Measurements from ENCODE around the gene PAFAH1B2. TPM values are rescaled to one million over a fixed set of nuclear protein-coding genes. Genes with fewer than 3 reads are reported as not detected.
"Not testable (repeated sequence)": the region's sequence is repeated elsewhere in the genome, so short reads cannot be mapped to it uniquely, and the experiment has no call there.

PAFAH1B2 gene
- total RNA-seq, 1 donor from 2014 or later = 90.5 TPM

DNA sequence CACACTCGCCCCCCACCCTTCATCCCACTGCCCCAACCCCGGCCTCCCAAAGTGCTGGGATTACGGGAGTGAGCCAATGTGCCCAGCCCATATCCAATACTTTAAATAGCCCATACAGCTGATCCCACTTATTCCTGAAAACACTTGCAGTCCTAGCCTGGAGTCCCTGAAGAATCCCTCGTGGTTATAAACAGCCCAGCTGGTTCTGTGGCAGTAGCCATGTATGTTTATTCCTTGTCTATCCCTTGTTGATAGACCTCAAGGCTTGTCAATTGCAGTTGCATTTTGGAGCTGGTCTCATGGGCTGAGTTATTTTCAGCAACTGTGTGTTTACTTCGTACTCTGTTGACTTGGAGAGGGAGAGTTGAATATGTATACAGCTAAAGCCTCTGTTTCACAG is 21.5 kb upstream of the PAFAH1B2 start:
- H3K36me3 Mint-ChIP-seq (ENCODE audit: low read depth) = no peaks in the 10 kb centered on the region
- TF ChIP-seq, protein P1, sequence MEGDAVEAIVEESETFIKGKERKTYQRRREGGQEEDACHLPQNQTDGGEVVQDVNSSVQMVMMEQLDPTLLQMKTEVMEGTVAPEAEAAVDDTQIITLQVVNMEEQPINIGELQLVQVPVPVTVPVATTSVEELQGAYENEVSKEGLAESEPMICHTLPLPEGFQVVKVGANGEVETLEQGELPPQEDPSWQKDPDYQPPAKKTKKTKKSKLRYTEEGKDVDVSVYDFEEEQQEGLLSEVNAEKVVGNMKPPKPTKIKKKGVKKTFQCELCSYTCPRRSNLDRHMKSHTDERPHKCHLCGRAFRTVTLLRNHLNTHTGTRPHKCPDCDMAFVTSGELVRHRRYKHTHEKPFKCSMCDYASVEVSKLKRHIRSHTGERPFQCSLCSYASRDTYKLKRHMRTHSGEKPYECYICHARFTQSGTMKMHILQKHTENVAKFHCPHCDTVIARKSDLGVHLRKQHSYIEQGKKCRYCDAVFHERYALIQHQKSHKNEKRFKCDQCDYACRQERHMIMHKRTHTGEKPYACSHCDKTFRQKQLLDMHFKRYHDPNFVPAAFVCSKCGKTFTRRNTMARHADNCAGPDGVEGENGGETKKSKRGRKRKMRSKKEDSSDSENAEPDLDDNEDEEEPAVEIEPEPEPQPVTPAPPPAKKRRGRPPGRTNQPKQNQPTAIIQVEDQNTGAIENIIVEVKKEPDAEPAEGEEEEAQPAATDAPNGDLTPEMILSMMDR (IDR thresholded peaks at IDR 0.05) = no peak
- no peaks in the 10 kb centered on the region for H3K9me3 Mint-ChIP-seq (ENCODE audit: low read depth)
- no peak overlapping the region for H3K27ac Mint-ChIP-seq (ENCODE audit: unreplicated experiment)
- H3K4me3 Mint-ChIP-seq (ENCODE audit: unreplicated experiment) = no peak overlapping the region
- DNase-seq (ENCODE audit: low spot score) = no peak
- no peaks in the 10 kb centered on the region for H3K4me1 Mint-ChIP-seq (ENCODE audit: low read depth)
- H3K27me3 Mint-ChIP-seq (ENCODE audit: low read depth) = peaks cover 20% of the 10 kb centered on the region

DNA sequence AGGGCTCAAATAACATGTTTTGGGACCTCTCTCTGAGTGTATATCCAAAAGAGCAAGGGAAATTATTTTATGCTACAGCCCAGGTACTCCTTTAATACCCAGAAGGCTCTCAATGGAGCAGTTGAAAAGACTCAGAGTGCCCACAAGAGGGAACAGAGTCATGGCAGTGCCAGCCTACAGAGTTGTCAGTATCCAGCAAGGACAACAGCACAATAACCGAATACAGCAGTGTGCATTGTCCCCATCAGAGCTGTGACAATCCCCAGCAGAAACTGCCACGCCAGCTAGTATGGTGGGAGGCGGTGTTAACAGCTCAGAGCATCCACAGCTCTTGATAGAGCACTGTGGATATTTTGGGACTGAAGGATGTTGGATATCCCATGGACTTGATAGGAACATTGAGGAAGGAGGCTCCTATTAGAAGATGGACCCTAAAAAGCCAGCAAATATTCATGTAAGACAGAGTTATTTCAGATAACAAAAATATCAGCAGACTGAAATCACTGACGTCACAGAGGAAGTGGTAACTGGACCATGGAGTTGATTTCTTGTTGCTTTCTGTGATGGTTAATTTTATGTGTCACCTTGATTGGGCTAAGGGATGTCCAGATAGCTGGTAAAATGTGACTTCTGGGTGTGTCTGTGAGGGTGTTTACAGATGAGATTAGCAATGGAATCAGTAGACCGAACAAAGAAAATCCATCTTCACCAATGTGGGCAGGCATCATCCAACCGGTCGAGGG is 17.7 kb upstream of the PAFAH1B2 start:
- H3K4me1 Mint-ChIP-seq (ENCODE audit: low read depth) = no peaks in the 10 kb centered on the region

DNA sequence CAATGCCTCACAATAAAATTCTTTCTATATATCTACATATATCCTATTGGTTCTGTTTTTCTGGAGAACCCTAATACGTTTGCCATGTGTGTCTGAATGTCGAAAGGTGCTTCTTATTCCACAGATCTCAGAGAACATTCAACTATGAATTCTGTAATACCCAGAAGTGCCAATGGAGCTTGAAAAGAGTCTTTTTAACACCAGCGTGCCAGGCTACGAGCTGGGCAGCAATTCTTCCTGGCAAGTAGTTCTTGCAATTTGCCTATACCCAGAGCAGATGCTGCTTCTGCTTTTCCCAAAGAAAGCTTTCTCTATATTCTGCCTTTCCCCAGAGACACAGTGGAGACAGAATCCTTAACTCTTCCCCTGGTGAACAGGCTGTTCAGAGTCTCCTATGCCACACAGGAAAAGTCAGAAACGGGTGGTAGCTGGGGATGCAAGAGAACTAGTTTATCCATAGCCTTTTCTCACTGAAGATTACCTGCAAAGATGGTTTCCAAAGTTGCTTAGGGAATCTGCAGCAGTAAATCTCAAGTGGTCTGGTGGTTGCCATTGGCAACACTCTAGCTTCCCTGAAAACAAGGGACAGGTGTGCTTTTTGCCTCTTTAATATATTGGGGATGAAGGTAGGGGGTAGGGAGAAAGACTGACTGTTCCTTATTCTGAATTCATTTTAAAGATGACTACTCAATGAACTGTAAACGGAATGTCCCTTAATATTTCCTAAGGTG is 16.8 kb upstream of the PAFAH1B2 start:
- peaks cover 20% of the 10 kb centered on the region for H3K27me3 Mint-ChIP-seq (ENCODE audit: low read depth)
- no peaks in the 10 kb centered on the region for H3K9me3 Mint-ChIP-seq (ENCODE audit: low read depth)
- H3K4me3 Mint-ChIP-seq (ENCODE audit: unreplicated experiment) = no peak overlapping the region
- no peaks in the 10 kb centered on the region for H3K36me3 Mint-ChIP-seq (ENCODE audit: low read depth)
- no peak overlapping the region for H3K27ac Mint-ChIP-seq (ENCODE audit: unreplicated experiment)
- TF ChIP-seq, protein P1 (IDR thresholded peaks at IDR 0.05) = no peak
- DNase-seq (ENCODE audit: low spot score) = no peak
- no peaks in the 10 kb centered on the region for H3K4me1 Mint-ChIP-seq (ENCODE audit: low read depth)

More for the DNA sequence above, 17.7 kb upstream of the PAFAH1B2 start:
- H3K4me3 Mint-ChIP-seq (ENCODE audit: unreplicated experiment) = no peak overlapping the region
- TF ChIP-seq, protein P1 (IDR thresholded peaks at IDR 0.05) = no peak
- no peaks in the 10 kb centered on the region for H3K36me3 Mint-ChIP-seq (ENCODE audit: low read depth)
- no peaks in the 10 kb centered on the region for H3K9me3 Mint-ChIP-seq (ENCODE audit: low read depth)
- H3K27me3 Mint-ChIP-seq (ENCODE audit: low read depth) = peaks cover 20% of the 10 kb centered on the region
- no peak overlapping the region for H3K27ac Mint-ChIP-seq (ENCODE audit: unreplicated experiment)
- no peak for DNase-seq (ENCODE audit: low spot score)

DNA sequence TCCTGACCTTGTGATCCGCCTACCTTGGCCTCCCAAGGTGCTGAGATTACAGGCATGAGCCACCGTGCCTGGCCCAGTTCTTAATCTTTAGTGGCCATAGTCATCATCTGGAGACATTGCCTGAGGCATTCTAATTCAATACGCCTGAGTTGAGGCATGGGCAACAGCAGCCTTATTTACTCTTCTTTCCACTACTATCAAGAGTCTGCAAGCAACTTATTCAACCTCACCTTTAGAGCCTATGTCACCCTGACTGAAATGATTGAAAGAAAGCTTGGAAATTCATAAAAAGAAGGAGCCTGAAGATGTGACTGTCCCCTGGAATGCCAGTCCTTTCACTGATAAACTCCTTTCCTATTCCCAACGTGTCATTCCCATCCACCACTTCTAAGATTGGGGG is 15.8 kb upstream of the PAFAH1B2 start:
- no peaks in the 10 kb centered on the region for H3K9me3 Mint-ChIP-seq (ENCODE audit: low read depth)
- TF ChIP-seq, protein P1 (IDR thresholded peaks at IDR 0.05) = no peak
- no peak overlapping the region for H3K4me3 Mint-ChIP-seq (ENCODE audit: unreplicated experiment)
- no peaks in the 10 kb centered on the region for H3K4me1 Mint-ChIP-seq (ENCODE audit: low read depth)
- no peak overlapping the region for H3K27ac Mint-ChIP-seq (ENCODE audit: unreplicated experiment)
- H3K27me3 Mint-ChIP-seq (ENCODE audit: low read depth) = peaks cover 20% of the 10 kb centered on the region
- DNase-seq (ENCODE audit: low spot score) = no peak
- H3K36me3 Mint-ChIP-seq (ENCODE audit: low read depth) = no peaks in the 10 kb centered on the region

DNA sequence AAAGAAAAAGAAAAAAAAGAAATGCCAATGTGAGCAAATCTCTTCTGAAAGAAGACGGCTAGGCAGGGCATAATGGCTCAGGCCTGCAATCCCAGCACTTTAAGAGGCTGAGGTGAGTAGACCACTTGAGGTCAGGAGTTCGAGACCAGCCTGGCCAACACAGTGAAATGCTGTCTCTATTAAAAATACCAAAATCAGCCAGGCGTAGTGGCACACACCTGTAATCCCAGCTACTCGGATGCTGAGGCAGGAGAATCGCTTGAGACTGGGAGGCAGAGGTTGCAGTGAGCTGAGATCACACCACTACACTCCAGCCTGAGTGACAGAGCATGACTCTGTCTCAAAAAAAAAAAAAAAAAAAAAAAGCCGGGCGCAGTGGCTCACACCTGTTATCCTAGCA is 13.7 kb upstream of the PAFAH1B2 start:
- not testable (repeated sequence) for H3K27ac Mint-ChIP-seq (ENCODE audit: unreplicated experiment); H3K4me1 Mint-ChIP-seq (ENCODE audit: low read depth); H3K36me3 Mint-ChIP-seq (ENCODE audit: low read depth); H3K4me3 Mint-ChIP-seq (ENCODE audit: unreplicated experiment); H3K9me3 Mint-ChIP-seq (ENCODE audit: low read depth); DNase-seq (ENCODE audit: low spot score)
- peaks cover 15% of the 10 kb centered on the region for H3K27me3 Mint-ChIP-seq (ENCODE audit: low read depth)

Measured in chondrocyte (in vitro differentiated cells).